NOMO-1 (cell line): ENCODE results near the gene CHTF18.

Experiments used
- DNase-seq, 2 experiments: peaks; one replicate each; lab custom pipeline; 2025; ENCODE audit not compliant: unreplicated experiment in 2 of 2; lab: John Stamatoyannopoulos, UW

Gene CHTF18

DNA sequence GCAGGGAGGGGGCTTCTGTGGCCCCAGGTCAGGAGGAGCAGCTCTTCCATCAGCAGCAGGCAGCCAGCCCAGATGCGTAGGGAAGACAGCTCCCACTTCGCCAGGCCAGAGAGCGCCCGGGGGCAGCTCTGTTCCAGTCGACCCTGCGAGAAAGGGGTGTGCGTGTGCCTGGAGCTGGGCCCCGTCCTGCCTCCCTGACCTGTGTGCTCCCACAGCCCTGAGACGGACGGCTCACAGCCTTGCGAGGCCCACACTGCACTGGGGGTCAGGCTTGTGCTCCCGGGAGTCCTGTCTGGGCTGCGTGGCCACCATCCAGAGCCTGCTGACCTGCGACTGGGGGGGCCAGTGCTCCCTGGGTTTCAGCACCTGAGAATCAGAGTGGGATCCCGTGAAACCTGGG, 28.4 kb upstream of the CHTF18 start:
- no peak for DNase-seq

DNA sequence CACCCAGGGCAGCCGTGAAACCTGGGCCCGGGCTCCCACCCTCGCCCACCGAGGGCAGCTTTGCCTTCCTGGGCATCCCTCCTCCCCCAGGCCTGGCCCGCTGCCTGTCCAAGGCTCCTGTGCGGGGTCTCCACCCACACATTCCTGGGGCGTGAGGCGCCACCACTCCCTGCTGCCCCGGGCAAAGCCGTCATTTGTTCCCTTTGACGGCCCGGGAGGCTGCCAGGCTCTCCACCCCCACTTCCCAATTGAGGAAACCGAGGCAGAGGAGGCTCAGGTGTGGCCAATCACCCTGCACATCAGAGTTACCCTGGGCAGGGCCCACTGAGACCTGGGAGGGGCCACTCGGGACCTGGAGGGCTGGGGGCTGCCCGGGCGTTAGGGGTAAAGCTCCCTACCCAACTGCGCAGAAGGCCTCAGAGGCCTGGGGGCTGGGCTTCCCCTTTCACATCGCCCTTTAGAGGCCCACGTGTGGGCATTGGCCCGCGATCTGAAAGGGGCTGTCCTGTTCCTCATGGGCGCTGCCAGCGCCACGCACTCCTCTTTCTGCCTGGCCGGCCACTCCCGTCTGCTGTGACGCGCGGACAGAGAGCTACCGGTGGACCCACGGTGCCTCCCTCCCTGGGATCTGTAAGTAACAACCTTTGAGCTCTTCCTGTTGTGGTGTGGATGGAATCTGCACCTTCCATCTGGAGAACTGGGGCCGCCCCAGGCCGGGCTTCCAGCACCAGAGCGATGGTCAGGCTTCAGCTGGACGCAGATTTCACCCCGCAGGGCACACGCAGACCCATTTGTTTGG, 27.7 kb upstream of the CHTF18 start, which contains the start of gene MSLN:
Gene MSLN, plus strand, starts transcription at position 190 of the 799 bp plus-strand sequence. CDS start 1,947 bp downstream, outside the sequence.
- peak; percentile 89 to 90 for DNase-seq

DNA sequence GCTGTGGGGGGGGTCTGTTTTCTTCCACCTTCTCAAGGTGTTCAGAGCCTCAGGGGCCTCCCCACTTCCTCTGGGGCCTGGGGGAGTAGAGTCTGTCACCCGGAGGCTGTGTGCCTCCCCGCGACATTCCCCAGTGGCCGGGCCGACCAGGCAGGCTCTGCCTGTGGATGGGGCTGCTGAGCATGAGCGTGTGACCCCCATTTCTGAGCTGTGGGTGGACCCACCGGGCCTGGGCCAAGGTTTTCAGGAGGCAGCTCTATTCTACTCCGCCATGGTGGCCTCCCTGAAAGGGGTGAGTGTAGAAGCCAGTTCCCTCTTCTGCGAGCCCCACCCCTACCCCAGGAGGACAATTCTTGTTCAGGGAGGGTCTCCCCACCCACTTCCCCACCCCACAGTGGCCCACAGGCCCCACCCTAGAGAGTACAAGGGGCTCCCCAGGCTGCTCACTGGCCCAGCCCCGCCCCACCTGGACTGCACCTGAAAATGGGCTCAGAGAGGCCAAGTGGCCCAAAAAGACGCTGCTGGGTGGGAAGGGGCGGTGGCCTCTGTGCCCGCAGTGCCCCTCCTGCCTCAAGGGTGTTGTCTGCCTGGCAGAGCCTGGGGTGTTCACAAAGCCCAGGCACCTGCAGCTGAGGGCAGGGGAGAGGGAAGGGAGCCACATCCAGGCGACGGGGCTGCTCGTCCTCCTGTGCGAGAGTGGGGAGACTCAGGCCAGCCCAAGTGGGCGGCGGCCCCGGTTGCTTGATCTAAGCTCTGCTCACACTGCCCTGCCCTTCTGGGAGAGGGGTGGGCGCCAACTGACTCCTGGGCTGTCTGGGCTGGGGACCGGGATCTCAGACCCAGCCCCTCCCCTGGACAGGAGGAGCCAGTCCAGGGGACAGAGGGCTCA, 26.6 kb upstream of the CHTF18 start:
- DNase-seq, result no peak

DNA sequence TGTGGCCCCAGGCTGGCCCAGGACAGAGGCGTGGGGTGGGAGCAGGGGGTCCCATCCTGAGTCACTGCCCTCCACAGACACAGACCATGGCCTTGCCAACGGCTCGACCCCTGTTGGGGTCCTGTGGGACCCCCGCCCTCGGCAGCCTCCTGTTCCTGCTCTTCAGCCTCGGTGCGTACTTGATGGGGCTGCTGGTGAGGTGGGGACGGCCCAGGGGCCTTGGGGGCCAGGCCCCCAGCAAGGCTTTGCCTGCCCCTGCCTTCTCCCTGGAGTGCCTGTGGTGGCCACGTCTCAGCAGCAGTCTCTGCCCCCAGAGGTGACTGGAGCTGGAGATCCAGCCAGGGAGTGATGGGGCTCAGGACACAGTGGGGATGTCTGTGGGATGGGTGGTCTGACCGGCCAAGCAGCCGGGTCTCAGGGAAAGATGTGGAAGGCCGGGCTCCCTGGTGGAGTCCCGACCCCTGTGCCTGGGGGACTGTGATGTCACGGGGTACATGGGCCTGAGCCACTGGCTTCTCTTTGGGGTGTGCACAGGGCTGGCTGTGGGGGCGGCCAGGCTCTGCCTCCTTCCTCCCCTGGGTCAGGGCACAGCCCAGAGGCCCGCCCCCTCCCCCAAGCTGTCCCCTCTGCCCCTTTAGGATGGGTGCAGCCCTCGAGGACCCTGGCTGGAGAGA, 25.7 kb upstream of the CHTF18 start:
- no peak for DNase-seq

DNA sequence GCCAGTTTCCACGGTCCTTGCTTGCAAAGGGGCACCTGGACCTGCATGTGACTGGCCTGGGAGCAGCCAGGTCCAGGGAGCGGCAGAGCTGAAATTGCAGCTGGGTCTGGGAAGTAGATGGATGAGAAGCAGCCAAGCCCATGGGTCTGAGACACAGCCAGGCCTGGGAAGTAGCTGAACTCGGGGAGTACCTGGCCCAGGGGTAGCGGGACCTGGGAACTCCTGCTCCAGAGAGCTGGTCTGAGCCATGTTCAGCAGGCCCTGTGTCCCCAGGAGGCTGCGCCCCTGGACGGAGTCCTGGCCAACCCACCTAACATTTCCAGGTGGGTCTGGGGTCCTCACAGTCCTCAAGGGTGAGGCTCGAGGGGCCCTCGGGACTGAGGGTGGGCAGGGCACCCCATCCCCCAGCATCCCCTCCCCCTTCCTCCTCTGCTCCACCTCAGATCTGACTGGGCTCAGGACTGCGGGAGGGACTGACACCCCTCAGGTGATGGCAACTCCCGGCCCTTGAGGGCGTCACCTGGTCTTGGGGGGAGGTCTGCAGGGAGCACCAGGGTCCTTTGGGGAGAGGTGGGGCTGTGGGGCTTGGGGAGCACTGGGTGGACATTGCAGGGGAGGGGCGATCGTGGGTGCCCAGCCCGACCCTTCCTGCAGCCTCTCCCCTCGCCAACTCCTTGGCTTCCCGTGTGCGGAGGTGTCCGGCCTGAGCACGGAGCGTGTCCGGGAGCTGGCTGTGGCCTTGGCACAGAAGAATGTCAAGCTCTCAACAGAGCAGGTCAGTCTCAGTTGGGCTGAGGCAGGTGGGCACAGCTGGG, 24.8 kb upstream of the CHTF18 start:
- DNase-seq, result no peak

DNA sequence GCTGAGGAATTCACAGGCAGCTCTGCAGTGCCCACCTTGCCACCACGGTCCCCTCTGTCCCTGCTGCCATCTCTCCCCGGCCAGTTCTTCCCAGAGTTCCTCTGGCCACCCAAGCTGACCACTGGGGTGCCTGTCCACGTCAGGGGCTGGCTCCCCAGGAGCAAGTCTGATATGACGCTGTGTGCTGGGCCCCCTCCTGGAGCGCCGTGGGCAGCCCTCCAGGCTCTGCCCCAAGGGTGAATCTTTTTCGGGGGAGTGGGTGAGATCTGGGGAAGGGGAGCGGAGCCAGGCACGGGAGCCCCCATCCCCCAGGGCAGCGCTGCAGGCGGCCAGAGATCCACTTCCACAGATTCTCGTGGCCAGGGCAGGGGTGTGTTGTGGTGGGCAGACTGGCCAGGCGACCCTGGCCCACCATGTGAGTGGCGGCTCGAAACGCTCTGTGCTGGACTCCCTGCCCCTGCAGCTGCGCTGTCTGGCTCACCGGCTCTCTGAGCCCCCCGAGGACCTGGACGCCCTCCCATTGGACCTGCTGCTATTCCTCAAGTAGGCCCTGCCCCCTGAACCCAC, 24.2 kb upstream of the CHTF18 start:
- DNase-seq, result no peak

DNA sequence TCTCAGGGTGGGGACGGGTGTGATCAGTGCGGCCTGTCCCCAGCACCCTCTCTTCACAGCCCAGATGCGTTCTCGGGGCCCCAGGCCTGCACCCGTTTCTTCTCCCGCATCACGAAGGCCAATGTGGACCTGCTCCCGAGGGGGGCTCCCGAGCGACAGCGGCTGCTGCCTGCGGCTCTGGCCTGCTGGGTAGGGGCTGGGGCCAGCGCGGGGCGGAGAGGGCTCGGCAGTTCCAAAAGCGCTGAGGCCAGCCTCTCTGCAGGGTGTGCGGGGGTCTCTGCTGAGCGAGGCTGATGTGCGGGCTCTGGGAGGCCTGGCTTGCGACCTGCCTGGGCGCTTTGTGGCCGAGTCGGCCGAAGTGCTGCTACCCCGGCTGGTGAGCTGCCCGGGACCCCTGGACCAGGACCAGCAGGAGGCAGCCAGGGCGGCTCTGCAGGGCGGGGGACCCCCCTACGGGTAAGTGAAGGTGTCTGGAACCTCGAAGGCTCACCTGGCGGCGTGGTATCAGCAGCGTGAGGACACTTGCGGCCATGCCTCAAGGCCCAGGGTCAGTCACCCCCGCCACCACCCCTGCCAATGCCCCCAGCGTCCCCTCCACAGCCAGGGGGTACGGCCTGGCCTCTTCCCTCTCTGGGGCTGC, 23.5 kb upstream of the CHTF18 start:
- DNase-seq, result no peak

DNA sequence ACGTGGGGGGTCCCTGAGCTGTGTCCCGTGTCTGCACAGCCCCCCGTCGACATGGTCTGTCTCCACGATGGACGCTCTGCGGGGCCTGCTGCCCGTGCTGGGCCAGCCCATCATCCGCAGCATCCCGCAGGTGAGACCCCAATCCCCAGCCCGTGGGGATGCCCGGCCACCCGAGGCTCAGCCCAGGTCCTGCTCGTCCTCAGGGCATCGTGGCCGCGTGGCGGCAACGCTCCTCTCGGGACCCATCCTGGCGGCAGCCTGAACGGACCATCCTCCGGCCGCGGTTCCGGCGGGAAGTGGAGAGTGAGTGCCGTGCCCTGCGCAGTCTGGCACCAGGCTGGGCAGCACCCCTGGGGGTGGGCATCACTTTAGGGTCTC, 22.9 kb upstream of the CHTF18 start:
- DNase-seq, result no peak

DNA sequence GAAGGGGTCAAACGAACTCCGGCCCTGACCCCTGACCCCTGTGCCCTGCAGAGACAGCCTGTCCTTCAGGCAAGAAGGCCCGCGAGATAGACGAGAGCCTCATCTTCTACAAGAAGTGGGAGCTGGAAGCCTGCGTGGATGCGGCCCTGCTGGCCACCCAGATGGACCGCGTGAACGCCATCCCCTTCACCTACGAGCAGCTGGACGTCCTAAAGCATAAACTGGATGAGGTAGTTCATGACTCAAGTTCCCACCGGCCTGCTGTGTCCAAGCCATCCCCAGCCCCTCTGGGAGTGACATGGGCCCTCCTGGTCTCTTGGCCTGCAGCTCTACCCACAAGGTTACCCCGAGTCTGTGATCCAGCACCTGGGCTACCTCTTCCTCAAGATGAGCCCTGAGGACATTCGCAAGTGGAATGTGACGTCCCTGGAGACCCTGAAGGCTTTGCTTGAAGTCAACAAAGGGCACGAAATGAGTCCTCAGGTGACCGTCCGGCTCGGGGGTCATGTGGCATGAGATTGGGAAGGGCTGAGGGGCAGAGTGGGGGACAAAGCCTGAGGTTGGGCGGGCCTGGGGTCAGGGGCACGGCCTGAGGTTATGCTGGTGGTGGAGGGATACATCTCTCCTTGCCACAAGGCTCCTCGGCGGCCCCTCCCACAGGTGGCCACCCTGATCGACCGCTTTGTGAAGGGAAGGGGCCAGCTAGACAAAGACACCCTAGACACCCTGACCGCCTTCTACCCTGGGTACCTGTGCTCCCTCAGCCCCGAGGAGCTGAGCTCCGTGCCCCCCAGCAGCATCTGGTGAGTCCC, 22.2 kb upstream of the CHTF18 start:
- no peak for DNase-seq

DNA sequence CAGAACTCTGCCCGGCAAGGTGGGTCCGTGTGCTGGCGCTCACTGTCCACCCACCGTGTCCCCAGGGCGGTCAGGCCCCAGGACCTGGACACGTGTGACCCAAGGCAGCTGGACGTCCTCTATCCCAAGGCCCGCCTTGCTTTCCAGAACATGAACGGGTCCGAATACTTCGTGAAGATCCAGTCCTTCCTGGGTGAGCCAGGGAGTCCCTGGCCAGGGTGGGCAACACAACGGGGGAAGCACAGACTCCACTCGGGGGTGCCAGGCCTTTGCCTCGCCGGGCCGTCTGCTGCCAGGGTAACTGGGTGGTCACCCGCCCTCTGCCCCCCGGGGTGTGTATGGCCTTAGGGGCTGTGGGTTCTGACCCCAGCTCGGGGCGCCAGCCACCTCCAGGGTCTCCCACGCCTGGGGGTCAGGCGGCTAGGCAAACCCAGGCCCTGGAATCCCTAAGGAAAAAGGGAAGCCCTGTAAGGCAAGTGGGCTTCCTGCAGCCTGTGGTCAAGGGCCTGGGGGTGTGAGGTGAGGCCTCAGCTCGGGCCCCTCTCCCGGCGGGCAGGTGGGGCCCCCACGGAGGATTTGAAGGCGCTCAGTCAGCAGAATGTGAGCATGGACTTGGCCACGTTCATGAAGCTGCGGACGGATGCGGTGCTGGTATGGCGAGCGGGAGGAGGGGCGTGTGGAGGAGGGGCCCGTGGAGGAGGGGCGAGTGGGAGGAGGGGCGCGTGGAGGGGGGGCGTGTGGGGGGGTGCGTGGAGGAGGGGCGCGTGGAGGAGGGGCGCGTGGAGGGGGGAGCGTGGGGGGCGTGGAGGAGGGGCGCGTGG, 21.4 kb upstream of the CHTF18 start:
- no peak for DNase-seq

DNA sequence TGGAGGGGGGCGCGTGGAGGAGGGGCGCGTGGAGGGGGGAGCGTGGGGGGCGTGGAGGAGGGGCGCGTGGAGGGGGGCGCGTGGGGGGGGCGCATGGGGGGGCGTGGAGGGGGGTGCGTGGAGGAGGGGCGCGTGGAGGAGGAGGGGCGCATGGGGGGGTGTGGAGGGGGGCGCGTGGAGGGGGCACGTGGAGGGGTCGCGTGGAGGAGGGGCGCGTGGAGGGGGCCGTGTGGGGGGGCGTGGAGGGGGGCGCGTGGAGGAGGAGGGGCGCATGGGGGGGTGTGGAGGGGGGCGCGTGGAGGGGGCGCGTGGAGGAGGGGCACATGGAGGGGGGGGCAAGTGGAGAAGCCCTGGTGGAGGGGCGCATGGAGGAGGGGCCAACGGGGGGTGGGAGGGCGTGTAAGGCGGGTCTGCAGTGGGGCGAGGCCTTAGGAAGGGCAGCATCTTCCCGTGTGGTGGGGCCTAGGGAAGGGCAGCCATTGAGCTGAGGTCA, 20.6 kb upstream of the CHTF18 start:
- no peak for DNase-seq

DNA sequence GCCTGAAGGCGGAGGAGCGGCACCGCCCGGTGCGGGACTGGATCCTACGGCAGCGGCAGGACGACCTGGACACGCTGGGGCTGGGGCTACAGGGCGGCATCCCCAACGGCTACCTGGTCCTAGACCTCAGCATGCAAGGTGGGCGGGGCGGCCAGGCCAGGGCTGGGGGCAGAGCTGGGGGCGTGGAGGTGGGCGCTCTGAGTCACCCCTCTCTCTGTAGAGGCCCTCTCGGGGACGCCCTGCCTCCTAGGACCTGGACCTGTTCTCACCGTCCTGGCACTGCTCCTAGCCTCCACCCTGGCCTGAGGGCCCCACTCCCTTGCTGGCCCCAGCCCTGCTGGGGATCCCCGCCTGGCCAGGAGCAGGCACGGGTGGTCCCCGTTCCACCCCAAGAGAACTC, 20.0 kb upstream of the CHTF18 start:
- DNase-seq, result no peak

DNA sequence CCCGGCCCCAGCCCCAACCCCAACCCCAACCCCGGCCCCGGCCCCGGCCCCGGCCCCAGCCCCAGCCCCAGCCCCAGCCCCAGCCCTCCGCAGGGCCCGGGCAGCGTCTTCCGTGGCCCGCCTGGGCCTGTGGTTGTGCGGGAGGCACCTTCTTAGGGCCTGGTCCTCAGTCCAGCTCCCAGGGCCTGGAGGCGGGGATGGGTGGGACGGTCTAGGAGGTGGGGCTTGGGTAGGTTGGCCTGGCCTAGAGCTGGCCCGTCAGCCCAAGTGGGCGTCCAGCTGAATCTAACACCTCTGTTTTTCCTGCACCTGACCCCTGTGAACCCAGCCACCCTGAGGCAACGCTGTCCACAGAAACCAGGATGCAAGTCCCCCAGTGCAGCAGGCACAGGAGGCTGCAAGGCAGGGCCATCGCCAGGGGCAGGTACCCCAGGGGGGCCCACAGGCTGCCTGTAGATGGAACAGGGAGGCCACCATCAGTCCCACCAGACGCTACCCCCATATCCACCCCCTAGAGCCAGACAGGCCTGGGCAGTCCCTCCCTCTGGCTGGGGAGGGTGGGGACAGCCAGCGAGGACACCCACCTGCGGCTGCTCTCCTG, 19.1 kb upstream of the CHTF18 start:
- no peak for DNase-seq

DNA sequence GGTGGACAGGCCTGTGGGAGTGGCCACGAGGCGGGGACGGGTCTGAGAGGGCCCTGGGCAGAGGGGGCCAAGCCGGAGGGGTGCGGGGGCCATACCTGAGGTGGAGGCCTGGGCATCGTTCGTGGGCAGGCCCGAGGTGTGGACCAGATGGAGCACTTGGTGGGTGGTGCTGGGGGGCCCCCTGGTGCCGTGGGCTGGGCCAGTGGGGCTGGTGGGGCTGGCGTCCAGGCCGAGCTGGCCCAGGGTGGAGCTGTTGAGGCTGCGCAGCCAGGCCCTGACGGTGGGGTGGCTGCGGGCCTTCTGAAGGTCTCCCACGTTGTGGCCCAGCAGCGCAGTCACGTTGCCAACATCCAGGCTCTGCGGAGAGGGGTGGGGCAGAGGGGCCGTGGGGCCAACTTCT, 18.5 kb upstream of the CHTF18 start:
- no peak for DNase-seq

DNA sequence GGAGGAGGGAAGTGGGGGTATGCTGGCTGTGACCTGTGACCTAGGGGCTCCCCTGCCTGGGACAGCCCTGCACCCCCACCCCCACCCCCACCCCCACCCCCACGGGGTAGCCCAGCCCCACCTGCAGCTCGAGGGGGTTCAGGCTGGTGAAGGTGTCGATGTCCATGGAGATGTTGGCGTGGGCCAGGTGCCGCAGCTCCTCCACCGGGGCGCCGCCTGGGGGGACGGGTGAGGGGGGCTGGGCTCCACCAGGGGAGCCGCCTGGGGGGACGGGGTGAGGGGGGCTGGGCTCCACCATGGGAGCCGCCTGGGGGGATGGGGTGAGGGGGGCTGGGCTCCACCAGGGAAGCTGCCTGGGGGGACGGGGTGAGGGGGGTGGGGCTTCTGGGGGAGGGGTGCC, 18.0 kb upstream of the CHTF18 start:
- DNase-seq, result no peak

DNA sequence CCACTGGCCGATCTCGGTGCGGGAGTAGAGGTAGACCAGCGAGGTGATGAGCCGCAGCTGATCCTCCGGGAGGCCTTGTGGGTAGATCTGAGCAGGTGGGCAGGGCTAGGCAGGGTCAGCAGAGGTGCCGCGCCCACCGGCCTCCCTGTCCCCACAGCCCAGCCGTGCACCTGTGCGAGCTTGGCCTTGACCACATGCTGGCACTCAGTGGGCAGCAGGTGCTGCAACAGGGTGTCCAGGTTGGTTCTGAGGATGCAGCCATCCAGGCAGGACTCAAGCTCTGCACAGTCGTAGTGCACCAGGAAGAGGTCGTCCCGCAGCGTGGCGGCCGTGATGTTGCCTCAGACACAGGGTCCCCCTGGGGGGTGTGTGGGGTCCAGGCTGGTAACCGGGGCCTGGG, 15.5 kb upstream of the CHTF18 start:
- no peak for DNase-seq
